NOMO-1 treated with dmso at 0.1 percent for 144 hours (cell line): ENCODE measurements around the gene GLTP.
"Not testable (repeated sequence)": the region's sequence is repeated elsewhere in the genome, so short reads cannot be mapped to it uniquely, and the experiment has no call there.

Experiments used
- DNase-seq: peaks from one replicate; lab custom pipeline; 2025; ENCODE audit not compliant: unreplicated experiment; lab: John Stamatoyannopoulos, UW

The GLTP gene

DNA sequence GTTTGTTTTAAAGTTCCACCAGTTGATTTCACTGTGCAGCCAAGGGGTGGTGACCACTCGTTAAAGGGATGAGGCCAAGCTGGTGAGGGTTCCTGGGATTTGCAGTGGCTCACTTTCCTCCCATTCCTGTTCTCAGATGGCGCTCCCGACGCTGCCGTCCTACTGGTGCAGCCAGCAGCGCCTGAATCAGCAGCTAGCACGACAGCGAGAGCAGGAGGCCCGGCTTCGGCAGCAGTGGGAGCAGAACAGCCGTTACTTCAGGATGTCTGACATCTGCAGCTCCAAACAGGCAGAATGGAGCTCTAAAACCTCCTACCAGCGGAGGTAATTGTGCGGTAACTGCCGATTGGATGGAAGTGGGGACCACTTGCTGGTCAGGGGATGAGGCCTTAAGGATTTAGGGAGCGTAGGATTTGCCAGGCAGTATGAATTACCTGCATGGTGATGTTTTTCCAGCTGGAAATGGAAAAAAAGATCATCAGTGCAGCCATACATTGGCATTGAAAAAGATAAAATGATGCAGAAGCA, 22.6 kb upstream of the GLTP start:
- DNase-seq = no peak

DNA sequence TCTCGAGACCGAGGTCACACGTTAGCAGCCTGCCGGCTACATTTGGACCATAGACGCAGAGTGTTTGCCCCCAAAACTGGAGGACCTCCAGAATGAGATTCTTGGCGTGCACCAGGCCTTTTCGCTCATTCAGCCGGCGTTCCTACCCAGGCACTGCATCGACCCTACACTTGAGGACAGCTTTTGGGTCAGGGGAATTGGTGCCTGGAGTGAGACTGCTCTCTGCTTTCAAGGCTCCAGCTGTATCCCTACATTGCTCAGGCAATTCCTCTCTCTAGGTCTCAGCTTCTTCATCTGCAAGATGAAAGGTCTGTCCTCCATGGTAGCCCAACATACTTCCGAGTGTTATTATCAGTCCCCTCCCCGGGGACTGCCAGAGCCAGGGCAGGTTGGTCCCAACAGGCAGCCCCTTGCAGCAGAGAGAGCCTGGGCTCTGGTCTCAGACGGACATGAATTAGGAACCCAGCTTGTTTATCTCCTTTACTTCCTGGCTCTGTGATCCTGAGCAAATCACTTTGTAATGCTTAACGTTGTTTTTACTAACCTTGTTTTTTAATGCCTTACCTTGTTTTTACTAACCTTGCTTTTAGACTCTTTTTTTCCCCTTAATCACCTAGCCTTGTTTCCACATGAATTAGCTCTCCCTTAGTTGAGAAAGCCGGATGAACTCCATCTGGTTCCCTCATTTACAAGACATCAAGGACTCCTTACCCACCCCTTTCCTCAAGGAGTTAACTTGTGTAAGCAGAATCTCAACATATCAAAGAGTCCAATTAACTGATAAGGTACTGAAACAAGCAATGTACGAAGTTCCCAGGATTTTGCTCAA, 20.6 kb upstream of the GLTP start:
- no peak for DNase-seq

DNA sequence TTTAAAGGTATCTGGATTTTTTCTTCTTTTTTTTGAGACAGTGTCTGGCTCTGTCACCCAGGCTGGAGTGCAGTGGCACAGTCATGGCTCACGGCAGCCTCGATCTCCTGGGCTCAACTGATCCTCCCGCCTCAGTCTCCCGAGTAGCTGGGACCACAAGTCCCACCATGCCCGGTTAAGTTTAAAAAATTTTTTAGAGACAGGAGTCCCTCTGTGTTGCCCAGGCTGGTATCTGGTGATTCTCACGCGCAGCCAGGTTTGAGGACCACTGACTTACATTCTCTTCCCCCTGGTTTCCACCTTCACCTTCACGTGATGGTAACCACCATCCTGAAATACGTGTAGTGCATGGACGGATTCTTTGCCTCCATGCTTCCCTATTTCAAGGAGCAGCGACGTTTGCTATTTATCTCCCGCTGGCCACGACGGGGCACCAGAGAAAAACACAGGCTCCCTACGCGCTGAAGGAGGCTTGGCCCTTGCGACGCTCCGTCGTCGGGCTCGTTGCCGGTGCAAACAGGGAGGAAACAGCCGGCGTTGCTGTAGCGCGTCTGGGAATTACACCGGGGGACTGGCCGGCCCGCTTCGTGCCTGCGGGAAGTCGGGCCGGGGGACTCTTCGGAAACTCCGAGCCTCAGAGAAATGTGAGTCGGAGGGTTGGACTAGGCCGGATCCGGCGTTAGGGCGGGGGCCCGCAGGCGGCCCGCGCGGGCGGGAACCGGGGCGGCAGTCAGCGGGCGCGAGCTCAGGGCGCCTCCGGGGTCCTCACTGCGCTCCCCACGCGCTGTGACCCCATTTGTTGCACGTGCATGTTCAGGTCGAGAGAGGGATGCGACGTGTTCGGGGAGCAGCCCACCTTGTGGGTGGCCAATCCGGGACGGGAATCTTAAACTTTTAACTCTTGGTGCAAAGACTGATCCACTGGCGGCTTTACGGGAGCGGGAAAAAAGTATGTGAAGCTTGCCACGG, 19.7 kb upstream of the GLTP start, which contains the start of gene TCHP:
TCHP (plus strand) TSS at position 492 of the 969 bp plus-strand sequence. CDS start 2,753 bp downstream, outside the sequence.
- DNase-seq = peak; percentile 87

DNA sequence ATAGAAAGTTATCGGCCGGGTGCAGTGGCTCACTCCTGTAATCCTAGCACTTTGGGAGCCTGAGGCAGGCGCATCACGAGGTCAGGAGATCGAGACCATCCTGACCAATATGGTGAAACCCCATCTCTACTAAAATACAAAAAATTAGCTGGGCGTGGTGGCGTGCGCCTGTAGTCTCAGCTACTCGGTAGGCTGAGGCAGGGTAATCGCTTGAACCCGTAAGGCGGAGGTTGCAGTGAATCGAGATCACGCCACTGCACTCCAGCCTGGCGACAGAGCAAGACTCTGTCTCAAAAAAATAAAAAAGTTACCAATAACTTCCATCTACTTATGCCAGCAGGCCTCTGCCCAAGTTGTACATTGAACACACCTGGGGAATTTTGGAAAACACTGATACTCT, 19.0 kb upstream of the GLTP start:
- not testable (repeated sequence) for DNase-seq

DNA sequence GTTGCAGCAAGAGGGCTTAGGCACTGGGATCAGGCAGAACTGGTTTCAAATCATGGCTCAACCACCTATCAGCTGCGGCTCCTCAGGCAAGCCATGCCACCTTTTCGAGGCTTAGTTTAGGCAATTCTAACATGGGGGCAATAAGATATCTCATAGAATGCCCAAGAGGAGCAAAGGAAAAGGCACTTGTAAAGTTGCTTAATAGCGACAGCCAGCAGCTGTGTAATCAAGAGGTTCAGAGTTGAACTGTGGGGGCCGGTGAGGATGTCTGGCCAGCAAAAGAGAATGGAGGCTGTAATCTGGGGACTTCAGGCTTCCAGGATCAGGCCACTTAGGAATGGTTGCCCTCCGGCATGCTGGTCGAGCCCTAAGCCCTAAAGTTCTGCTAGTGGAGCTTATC, 16.7 kb upstream of the GLTP start:
- DNase-seq = no peak

DNA sequence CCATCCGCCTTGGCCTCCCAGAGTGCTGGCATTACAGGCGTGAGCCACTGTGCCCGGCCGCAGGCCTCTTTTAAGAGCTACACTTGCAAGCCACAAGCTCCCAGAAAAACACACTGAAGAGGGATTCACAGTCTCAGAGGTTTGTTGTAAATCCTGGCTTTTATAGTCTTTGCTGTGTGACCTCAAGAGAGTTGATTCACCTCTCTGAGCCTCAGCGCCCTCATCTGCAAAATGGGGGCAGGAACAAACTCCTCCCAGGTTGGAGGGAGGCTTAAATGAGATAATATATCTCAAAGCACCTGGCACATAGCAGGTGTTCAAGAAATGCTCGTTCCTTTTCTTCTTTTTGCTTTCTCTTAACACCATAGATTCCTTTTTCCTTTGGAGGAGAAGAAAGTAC, 15.8 kb upstream of the GLTP start:
- DNase-seq = no peak

DNA sequence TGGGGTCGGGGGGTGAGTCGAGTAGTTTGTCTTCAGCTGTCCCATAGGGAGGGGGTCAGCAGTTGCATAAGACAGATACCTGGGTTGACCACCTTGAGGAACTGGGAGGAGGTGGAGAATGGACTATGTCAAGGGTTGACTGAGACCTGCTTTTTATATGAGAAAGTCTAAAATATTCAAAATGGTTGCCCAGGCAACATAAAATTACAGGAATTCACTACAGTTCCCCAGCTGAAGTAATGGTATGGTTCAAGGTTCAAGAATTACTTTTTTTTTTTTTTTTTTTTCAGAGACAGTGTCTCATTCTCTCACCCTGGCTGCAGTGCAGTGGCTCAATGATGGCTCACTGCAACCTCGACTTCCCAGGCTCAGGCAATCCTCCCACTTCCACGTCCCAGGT, 14.6 kb upstream of the GLTP start:
- no peak for DNase-seq

DNA sequence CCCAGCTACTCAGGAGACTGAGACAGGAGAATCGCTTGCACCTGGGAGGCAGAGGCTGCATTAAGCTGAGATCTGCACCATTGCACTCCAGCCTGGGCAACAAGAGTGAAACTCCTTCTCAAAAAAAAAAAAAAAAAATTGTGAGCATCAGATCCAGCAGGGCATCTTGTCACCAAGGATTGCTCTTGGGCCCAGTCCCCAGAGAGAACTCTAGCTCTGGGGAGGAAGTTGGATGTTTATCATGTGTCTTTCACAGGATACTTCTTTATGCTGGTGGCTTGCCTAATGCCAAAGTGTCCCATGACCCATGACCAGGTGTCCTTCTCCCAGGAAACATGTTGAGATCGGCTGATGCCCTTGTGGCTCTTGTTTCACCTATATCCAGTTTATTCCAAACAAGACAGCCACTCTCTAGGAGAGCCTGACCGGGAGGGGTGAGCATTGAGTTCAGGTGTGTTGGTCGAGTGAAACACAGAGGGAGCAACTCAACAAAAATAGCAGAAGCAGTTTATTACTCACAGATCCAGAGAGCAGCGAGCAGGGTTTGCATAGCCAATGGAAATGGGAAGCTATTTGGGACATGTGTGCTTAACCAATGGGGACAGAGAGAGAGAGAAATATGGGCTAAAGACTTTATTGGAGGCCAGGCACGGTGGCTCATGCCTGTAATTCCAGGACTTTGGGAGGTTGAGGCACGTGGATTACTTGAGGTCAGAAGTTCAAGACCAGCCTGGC, 13.1 kb upstream of the GLTP start:
- DNase-seq = no peak

DNA sequence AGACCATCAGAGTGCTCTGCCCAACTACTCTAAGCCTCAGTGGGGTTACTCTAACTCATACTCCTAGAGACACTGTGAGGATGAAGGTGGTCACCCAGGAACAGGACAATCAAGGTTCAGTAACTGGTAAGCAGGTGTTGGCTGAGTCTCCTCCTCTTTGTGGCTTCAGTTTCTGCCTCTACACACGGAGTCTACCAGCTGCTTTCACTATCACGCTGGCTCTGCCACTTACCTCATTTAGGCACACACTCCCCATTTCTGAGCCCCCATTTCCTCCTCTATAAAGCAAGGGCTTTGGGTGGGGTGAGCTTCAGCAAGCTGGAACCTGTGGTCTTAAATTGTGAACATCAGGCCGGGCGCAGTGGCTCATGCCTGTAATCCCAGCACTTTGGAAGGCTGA, 12.4 kb upstream of the GLTP start:
- DNase-seq = no peak

DNA sequence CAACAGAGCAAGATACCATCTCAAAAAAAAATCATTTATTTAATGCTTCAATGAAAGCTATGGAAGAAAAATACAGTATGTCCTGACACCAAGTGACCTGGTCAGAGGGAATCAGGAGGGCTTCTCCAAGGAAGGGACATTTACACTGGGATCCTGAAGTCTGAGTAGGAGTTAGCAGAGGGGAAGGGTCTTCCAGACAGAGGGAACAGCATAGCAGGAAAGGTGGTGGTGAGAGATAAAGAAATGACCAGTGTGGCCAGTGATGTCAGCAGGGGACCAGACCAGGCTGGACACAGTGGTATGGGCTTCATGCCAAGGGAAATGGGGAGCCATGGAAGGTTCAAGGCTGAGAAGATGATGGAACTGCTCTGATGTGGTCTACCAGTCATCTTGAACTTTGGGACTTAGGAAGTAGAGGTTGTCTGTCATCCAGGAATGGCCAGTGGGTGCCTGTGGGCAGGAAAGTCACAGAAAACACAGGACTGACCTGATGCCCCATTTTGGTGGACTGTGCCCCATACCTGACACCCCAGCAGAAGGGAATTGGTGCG, 11.9 kb upstream of the GLTP start:
- no peak for DNase-seq

DNA sequence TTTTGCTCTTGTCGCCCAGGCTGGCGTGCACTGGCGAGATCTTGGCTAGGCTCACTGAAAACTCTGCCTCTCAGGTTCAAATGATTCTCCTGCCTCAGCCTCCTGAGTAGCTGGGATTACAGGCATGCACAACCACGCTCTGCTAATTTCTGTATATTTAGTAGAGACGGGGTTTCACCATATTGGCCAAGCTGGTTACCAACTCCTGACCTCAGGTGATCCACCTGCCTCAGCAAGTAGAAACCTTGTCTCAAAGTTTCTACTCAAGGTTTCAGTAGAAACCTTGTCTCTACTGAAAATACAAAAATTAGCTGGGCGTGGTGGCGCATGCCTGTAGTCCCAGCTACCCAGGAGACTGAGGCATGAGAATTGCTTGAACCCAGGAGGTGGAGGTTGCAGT, 11.4 kb upstream of the GLTP start:
- not testable (repeated sequence) for DNase-seq

DNA sequence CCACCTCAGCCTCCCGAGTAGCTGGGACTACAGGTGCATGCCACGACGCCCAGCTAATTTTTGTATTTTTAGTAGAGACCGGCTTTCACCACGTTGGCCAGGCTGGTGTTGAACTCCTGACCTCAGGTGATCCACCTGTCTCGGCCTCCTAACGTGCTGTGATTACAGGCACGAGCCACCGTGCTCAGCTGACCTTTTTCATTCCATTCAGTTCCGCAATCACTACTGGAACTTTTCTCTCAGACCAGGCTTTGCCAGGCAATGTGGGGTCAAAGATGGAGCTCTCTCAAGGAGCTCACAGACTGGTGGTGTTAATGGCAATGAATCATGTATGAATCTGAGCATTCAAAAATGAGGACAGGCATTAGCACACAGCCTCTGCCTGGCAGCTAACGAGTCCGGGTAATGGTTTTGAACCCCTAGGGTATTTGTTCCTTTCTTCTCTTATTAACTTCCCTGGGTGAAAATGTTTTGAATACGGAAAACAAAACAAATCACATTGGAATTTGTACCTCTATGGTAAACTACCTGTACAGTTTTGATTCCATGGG, 10.4 kb upstream of the GLTP start:
- no peak for DNase-seq

DNA sequence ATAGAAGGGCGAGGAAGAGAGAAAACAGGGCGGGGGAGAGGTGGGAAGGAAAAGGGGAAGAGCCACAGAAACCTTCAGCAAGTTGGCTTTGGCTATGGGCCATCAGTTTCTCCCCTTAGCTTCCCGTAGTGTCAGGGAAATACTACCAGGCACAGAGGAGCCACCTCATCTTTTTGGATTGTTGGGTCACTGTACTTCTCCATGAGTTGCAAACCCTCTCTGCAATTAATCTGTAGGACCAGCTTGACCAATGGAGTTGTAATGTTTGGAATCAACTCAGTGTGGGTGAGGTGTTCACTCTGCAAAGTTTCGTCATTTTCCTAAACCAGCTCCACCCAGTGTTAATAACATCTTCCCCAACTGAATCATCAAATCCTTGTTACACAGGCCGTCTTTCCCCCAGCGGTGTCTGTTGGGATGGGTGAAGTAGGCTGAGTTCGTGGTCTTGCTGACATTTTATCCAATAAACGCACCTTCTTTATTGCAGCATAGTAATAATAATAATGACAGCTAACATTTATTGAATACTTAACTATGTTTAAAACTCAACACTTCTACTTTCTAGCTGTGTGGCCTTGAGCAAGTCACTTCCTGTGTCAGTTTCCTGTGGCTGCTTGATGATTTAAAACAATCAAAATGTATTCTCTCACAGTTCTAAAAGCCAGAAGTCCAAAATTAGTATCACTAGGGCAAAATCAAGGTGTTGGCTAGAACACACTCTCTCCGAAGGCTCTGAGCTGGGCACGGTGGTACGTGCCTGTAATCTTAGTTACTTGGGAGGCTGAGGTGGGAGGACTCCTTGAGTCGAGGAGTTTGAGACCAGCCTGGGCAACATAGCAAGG, 8.1 kb upstream of the GLTP start:
- peak; percentile 74 for DNase-seq

DNA sequence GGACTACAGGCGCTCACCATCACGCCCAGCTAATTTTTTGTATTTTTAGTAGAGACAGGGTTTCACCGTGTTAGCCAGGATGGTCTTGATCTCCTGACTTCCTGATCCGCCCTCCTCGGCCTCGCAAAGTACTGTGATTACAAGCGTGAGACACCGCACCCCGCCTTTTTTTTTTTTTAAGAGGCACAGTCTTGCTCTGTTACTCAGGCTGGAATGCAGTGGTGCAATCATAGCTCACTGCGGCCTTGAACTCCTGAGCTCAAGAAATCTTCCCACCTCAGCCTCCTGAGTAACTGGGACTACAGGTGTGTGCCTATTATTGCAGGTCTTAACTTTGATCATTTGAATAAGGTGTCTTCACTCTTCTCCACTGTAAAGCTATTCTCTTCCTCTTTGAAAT, 5.3 kb upstream of the GLTP start:
- DNase-seq = no peak

DNA sequence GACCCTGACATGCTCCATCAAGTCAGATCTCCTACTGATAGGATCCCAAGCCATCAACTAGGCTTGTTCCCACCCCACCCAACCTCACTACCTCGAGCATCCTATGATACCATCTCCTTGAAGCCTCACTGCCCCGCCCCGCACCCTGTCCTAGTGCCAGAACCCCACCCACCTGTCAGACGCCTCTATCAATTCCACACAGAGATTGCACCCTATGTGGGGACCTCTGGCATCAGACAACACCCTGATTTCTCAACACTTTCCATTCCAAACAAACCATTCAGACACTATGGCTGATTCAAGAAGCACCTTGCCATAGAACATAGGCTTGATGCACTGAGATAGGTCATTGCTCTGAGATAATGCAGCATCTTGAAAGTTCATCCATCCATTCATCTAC, 3.1 kb upstream of the GLTP start:
- no peak for DNase-seq

DNA sequence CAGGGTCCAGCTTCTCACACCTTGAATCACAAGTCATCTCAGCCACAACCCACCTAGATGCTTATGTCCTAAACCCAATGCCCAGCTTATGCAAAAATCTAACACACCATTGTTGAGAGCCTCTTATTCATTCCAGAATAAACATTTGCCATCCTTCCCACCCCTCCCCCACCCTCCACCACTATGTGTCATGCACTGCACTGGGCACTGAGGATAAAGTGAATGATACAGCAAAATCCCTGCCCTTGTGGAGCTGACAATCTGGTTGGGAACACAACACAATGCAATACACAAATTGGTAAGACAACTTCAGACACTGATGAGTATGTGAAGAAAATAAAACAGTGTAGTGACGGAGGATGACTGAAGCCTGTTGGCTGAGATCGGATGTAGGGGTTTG, 1.4 kb upstream of the GLTP start:
- no peak for DNase-seq

DNA sequence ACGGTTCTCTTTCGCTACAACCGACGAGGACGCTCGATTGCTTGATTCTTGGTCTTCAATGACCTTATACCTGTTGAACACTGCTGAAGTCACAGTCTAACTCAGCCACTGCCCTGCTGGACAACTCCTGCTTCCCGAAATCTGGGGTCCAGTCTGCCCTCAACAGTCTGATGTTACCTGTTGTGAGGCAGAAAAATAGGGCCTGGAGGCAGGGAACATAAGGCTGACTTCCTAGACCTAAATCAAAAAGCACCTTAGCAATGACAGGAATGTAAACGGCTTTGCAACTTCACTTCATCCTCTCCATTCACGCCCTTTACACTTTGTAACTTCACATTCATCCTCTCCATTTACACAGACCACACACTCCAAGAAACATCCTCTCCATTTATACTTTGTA, 597 bp upstream of the GLTP start:
- DNase-seq = no peak

DNA sequence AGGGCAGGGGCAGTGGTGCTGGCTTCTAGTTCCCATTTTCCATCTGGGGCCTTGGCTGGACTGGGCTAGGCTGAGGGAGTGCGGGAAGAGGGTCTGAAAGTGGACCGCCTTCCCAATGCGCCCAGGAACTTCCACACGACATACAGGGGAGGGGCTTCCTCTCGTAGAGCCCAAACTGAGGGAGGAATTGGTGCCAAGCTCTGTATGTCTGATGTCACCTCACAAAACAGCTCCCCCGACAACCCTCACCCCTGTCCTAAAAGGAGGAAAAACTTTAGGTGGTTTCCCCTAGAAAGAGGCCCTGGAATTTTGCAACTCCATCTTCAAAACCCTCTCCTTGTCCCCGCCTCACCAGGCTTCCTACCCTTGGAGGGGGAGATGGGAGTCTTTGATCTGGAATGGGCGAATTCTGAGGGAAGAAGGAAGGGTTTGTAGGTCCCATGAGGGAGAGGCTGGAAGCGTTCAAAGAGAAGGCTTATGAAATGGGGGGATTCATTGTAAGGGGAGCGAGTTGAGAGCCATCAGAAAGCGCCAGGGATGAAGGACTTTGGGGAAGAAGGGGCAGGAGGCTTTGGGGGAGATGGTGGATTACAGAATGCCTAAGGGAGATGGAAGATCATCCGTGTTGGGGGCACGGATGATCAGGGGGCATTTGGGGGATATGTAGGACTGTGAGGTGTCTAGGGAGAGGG, 844 bp downstream of the GLTP start:
- DNase-seq = no peak

DNA sequence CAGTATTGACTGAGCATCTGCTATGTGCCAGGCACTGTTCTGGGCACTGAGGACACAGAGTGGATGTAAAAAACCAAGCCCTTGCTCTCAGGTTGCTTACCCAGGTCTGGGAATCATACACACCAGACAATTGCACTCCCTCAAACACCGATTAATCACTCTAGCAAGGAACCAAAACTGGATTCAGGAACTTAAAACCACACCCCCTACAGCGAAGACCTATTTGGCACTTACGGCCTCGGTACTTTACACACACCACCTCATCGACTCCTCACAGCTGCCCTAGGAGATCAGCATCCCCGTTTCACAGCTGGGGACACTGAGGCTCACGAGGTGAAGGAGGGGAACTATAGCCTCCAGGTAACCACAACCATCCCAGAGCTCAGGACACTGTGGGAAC, 1.6 kb downstream of the GLTP start:
- peak; percentile 62 for DNase-seq
